Right lobe of liver (tissue), 4 donors: ENCODE measurements around the gene KLHL21.

Source experiments
- POLR2A ChIP-seq: fragments of 450-650 bp; IDR thresholded peaks from one replicate; pipeline ENCODE4 v1.6.1; 2017; ENCODE audit warnings: antibody characterized with exemption, mild to moderate bottlenecking
- TF ChIP-seq, protein P1 (sequence below), 4 donors: fragments of 200-600 bp in 3 of 4; fragments of 450-650 bp in 1 of 4; IDR thresholded peaks; one replicate each; pipeline versions ENCODE4 v1.5.1 to v1.8.0; 2016 to 2022; ENCODE audit warnings: antibody characterized with exemption in 4 of 4, mild to moderate bottlenecking in 2 of 4
- donor health status: DM: no; HTN: no; CAD: no.
- donor health status: DM: no; HTN: no; CAD: no.
- donor health status: DM: no; HTN: yes; CAD: no.

DNA sequence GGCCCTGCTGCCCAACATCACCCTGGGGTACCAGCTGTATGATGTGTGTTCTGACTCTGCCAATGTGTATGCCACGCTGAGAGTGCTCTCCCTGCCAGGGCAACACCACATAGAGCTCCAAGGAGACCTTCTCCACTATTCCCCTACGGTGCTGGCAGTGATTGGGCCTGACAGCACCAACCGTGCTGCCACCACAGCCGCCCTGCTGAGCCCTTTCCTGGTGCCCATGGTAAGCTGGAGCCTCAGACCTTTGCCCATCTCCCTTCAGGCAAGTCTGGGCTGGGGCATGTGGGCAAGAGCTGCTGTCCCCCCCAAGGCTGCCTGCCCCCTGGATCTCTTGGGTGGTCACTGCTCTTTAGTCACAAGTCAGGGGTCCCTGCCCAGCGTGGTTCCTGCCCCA lies 31.7 kb downstream of the KLHL21 start:
- TF ChIP-seq, protein P1, sequence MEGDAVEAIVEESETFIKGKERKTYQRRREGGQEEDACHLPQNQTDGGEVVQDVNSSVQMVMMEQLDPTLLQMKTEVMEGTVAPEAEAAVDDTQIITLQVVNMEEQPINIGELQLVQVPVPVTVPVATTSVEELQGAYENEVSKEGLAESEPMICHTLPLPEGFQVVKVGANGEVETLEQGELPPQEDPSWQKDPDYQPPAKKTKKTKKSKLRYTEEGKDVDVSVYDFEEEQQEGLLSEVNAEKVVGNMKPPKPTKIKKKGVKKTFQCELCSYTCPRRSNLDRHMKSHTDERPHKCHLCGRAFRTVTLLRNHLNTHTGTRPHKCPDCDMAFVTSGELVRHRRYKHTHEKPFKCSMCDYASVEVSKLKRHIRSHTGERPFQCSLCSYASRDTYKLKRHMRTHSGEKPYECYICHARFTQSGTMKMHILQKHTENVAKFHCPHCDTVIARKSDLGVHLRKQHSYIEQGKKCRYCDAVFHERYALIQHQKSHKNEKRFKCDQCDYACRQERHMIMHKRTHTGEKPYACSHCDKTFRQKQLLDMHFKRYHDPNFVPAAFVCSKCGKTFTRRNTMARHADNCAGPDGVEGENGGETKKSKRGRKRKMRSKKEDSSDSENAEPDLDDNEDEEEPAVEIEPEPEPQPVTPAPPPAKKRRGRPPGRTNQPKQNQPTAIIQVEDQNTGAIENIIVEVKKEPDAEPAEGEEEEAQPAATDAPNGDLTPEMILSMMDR (IDR thresholded peaks at IDR 0.05): no peak
- no peak for TF ChIP-seq POLR2A
